IPS-15b (cell line): ENCODE measurements around the gene EZH2.

Source experiments
- H3K27me3 ChIP-seq: one replicate; pipeline ENCODE4 v1.6.1; 2013; ENCODE audit warnings: low read length; ENCODE audit not compliant: control insufficient read depth, insufficient read depth
- H3K36me3 ChIP-seq: one replicate; pipeline ENCODE4 v1.6.1; 2013; ENCODE audit warnings: low read length; ENCODE audit not compliant: control insufficient read depth, insufficient read depth
- H3K4me1 ChIP-seq: one replicate; pipeline ENCODE4 v1.6.1; 2013; ENCODE audit warnings: mild to moderate bottlenecking, low read length; ENCODE audit not compliant: control insufficient read depth, insufficient read depth
- H3K4me3 ChIP-seq: one replicate; pipeline ENCODE4 v1.5.1; 2013; ENCODE audit warnings: low read depth, low read length
- H3K9ac ChIP-seq: one replicate; pipeline ENCODE4 v1.6.1; 2013; ENCODE audit warnings: low read depth, mild to moderate bottlenecking, low read length
- H3K9me3 ChIP-seq: one replicate; pipeline ENCODE4 v1.6.1; 2013; ENCODE audit warnings: mild to moderate bottlenecking, low read length; ENCODE audit not compliant: control insufficient read depth, insufficient read depth

EZH2 gene

GRCh38 chr7:148884049-148884298 lies at the start of gene EZH2:
Gene EZH2 (minus strand): TSS chr7:148884291. CDS start chr7:148847298, 36,993 bp downstream.
- Histone ChIP-seq H3K9me3 (no peaks in the 10 kb centered on the region), H3K4me3 (peak within 1 kb of the TSS; percentile 66), H3K36me3 (no peaks in the 10 kb centered on the region), H3K27me3 (no peaks in the 10 kb centered on the region), H3K9ac (peak within 1 kb of the TSS; percentile 62), H3K4me1 (no peaks in the 10 kb centered on the region)

GRCh38 chr7:148931470-148931869 lies 47.4 kb upstream of the EZH2 start:
- Histone ChIP-seq H3K9me3 (no peaks in the 10 kb centered on the region), H3K36me3 (no peaks in the 10 kb centered on the region), H3K27me3 (no peaks in the 10 kb centered on the region), H3K9ac (no peak overlapping the region), H3K4me3 (no peak overlapping the region), H3K4me1 (peaks cover 3% of the 10 kb centered on the region)

GRCh38 chr7:148930335-148930734 lies 46.2 kb upstream of the EZH2 start:
- Histone ChIP-seq H3K4me3 (no peak overlapping the region), H3K9ac (no peak overlapping the region), H3K27me3 (no peaks in the 10 kb centered on the region), H3K9me3 (no peaks in the 10 kb centered on the region), H3K4me1 (peaks cover 3% of the 10 kb centered on the region), H3K36me3 (no peaks in the 10 kb centered on the region)

- no peaks in the 10 kb centered on the region for H3K9me3 ChIP-seq
- H3K4me1 ChIP-seq, result peaks cover 3% of the 10 kb centered on the region
- no peaks in the 10 kb centered on the region for H3K36me3 ChIP-seq
- H3K4me3 ChIP-seq, result no peak overlapping the region
- no peaks in the 10 kb centered on the region for H3K27me3 ChIP-seq
- H3K9ac ChIP-seq, result no peak overlapping the region
Measured at GRCh38 chr7:148929176-148929575, 45.1 kb upstream of the EZH2 start.

- Histone ChIP-seq H3K4me1 (peaks cover 3% of the 10 kb centered on the region), H3K4me3 (no peak overlapping the region), H3K27me3 (no peaks in the 10 kb centered on the region), H3K9ac (no peak overlapping the region), H3K9me3 (no peaks in the 10 kb centered on the region), H3K36me3 (no peaks in the 10 kb centered on the region)
Measured at GRCh38 chr7:148927123-148928045, 43.3 kb upstream of the EZH2 start.

DNA sequence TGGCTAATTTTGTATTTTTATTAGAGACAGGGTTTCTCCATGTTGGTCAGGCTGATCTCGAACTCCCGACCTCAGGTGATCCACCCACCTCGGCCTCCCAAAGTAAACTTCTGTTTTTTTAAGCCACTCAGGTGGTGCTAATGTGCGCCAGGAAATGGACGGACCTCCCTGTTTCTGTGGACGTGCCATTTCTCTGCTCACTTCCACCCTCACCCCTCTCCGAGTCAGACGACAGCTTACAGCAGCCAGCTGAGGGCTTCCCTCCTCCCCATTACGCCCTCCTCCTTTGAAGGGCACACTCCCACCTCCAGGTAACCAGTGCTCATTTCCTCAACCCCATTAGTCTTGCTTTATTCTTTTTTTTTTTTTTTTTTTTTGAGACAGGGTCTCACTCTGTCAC lies 41.7 kb upstream of the EZH2 start:
- no peaks in the 10 kb centered on the region for H3K27me3 ChIP-seq
- H3K9me3 ChIP-seq, result no peaks in the 10 kb centered on the region
- H3K4me1 ChIP-seq, result peaks cover 3% of the 10 kb centered on the region
- no peaks in the 10 kb centered on the region for H3K36me3 ChIP-seq
- H3K4me3 ChIP-seq, result no peak overlapping the region
- H3K9ac ChIP-seq, result no peak overlapping the region

DNA sequence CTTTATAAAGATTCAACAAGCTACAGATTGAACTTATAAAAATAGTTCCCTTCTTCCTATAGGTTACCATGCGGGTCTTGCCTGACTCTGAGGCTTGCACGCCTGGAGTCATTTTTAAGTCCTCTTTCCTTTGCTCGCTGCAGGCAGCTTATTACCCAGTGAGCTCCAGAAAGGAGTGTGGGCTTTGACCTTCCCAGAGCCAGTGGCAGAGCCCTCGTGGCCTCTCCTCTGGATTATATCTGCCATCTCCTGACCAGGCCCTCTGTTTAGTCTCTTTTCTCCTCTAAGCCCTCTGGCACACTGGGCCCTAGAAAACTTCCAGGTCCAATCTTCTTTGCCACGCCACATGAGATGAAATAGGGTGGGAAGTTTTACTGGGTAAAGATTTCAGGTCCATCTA lies 39.9 kb upstream of the EZH2 start:
- H3K4me3 ChIP-seq, result no peak overlapping the region
- no peaks in the 10 kb centered on the region for H3K27me3 ChIP-seq
- no peaks in the 10 kb centered on the region for H3K36me3 ChIP-seq
- H3K4me1 ChIP-seq, result peaks cover 3% of the 10 kb centered on the region
- no peak overlapping the region for H3K9ac ChIP-seq
- H3K9me3 ChIP-seq, result no peaks in the 10 kb centered on the region

- Histone ChIP-seq H3K36me3 (no peaks in the 10 kb centered on the region), H3K4me1 (no peaks in the 10 kb centered on the region), H3K9ac (no peak overlapping the region), H3K27me3 (no peaks in the 10 kb centered on the region), H3K9me3 (no peaks in the 10 kb centered on the region), H3K4me3 (no peak overlapping the region)
Measured at GRCh38 chr7:148921806-148922205, 37.7 kb upstream of the EZH2 start.

GRCh38 chr7:148921189-148921588 lies 37.1 kb upstream of the EZH2 start:
- Histone ChIP-seq H3K36me3 (no peaks in the 10 kb centered on the region), H3K27me3 (no peaks in the 10 kb centered on the region), H3K9ac (no peak overlapping the region), H3K4me1 (no peaks in the 10 kb centered on the region), H3K4me3 (no peak overlapping the region), H3K9me3 (no peaks in the 10 kb centered on the region)

GRCh38 chr7:148919859-148920258 lies 35.8 kb upstream of the EZH2 start:
- Histone ChIP-seq H3K27me3 (no peaks in the 10 kb centered on the region), H3K9me3 (no peaks in the 10 kb centered on the region), H3K36me3 (no peaks in the 10 kb centered on the region), H3K4me3 (no peak overlapping the region), H3K9ac (no peak overlapping the region), H3K4me1 (no peaks in the 10 kb centered on the region)

GRCh38 chr7:148918058-148918596 lies 34.0 kb upstream of the EZH2 start:
- no peak overlapping the region for H3K9ac ChIP-seq
- no peak overlapping the region for H3K4me3 ChIP-seq
- no peaks in the 10 kb centered on the region for H3K27me3 ChIP-seq
- H3K36me3 ChIP-seq, result no peaks in the 10 kb centered on the region
- no peaks in the 10 kb centered on the region for H3K9me3 ChIP-seq
- H3K4me1 ChIP-seq, result no peaks in the 10 kb centered on the region

DNA sequence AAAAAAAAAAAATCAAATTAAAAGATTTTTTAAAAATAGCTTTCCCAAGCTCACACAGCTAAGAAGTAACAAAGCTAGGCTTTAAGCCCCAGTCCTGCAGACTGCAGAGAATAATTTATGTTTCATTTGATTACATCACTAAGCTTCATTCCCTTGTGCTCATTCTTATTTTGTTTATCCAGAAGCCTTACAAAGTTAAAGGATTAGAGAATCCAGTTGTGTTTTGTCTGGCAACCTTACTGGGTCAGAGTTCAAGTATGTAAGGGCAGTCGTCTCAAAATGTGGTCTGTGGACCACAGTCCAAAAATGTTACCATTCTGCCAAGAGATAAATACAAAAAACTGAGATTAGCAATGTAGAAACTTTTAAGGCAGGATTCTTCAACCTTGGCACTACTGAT lies 32.1 kb upstream of the EZH2 start:
- H3K27me3 ChIP-seq, result no peaks in the 10 kb centered on the region
- H3K36me3 ChIP-seq, result no peaks in the 10 kb centered on the region
- no peaks in the 10 kb centered on the region for H3K4me1 ChIP-seq
- H3K9ac ChIP-seq, result no peak overlapping the region
- H3K9me3 ChIP-seq, result no peaks in the 10 kb centered on the region
- no peak overlapping the region for H3K4me3 ChIP-seq
